BJ (cell line): ENCODE results near the gene NME3. TPM values are rescaled to one million over a fixed set of nuclear protein-coding genes. Genes with fewer than 3 reads are reported as not detected.

ENCODE experiments used
- CTCF ChIA-PET: fragments of 350-600 bp; formaldehyde crosslinking; extraction: SDS; loops from one replicate; lab custom pipeline; 2021; ENCODE audit warnings: antibody characterized with exemption, inconsistent platforms; lab: Yijun Ruan, JAX
- POLR2A ChIA-PET: fragments of 300-600 bp; sonication (Branson Sonifier 250); formaldehyde crosslinking; extraction: SDS; loops from one replicate; lab custom pipeline; 2021; ENCODE audit warnings: antibody characterized with exemption; lab: Charles Lee
- DNase-seq: peaks from one replicate; pipeline ENCODE4 v3.0.0-alpha.2; 2011; ENCODE audit warnings: low read depth
- H3K27me3 ChIP-seq: 2 replicates; pipeline ENCODE4 v1.6.0; 2011; ENCODE audit warnings: low read length; ENCODE audit not compliant: control insufficient read depth, insufficient read depth
- H3K36me3 ChIP-seq: 2 replicates; pipeline ENCODE4 v1.5.1; 2011; ENCODE audit warnings: low read length; ENCODE audit not compliant: control insufficient read depth, insufficient read depth
- H3K4me3 ChIP-seq: 2 replicates; pipeline ENCODE4 v1.5.1; 2011; ENCODE audit warnings: low read depth, mild to moderate bottlenecking, control low read depth, low read length
- CTCF ChIP-seq: IDR thresholded peaks from 2 replicates; pipeline ENCODE4 v1.5.1; 2011; ENCODE audit warnings: low read depth, mild to moderate bottlenecking, control low read depth, inconsistent platforms, low read length, moderate library complexity; ENCODE audit not compliant: insufficient read depth
- polyA plus RNA-seq: library from polyadenylated mRNA; depleted of rRNA; stranded (reverse); fragments of >200 nt; gene quantifications from 2 replicates; pipeline ENCODE4 v1.2.3, GENCODE V29; 2011; rRNA removed
- small RNA-seq: library from RNA; depleted of rRNA; stranded (forward); fragments of <200 nt; gene quantifications from one replicate; pipeline ENCODE3, GENCODE V24; 2012; ENCODE audit warnings: low replicate concordance, low read depth; ENCODE audit not compliant: insufficient read length

Gene NME3
- polyA plus RNA-seq, 1 experiment = 34.3 TPM

- ChIA-PET CTCF (interaction anchor here (0.6 to 0.7 kb wide), 2 partner anchors 358 to 438 kb away, joined by 3 read pairs; no protein-coding TSS in a partner anchor), POLR2A (no interaction called here)
- Histone ChIP-seq H3K4me3 (no peak overlapping the region), H3K36me3 (peaks cover 5% of the 10 kb centered on the region), H3K27me3 (no peaks in the 10 kb centered on the region)
- no peak for DNase-seq
- TF ChIP-seq CTCF = no peak
Observed at GRCh38 chr16:1721372-1721771, 50.0 kb downstream of the NME3 start.

Small RNA genes within 50 kb of the gene (small RNA-seq; reads per million reads assigned to genes)
- gene MIR3177 = not detected

Other genes with a start within 250 kb of the NME3 start
- 42.4 and 81.9 TPM in 2 replicates for gene TMEM204, start 237.9 kb downstream of the NME3 start, polyA plus RNA-seq
- 5.3 and 10.4 TPM in 2 replicates for gene IFT140, start 159.5 kb downstream of the NME3 start, polyA plus RNA-seq
- gene CRAMP1, start 159.2 kb downstream of the NME3 start, polyA plus RNA-seq = 5.2 and 8.0 TPM in 2 replicates
- 46.2 and 47.6 TPM in 2 replicates for gene JPT2, start 93.3 kb downstream of the NME3 start, polyA plus RNA-seq
- gene MAPK8IP3, start 65.3 kb downstream of the NME3 start, polyA plus RNA-seq = 12.3 and 22.5 TPM in 2 replicates
- gene EME2, start 1.3 kb upstream of the NME3 start, polyA plus RNA-seq = 2.9 and 4.0 TPM in 2 replicates
- 64.2 and 69.6 TPM in 2 replicates for gene MRPS34, start 1.6 kb upstream of the NME3 start, polyA plus RNA-seq
- gene SPSB3, start 11.0 kb upstream of the NME3 start, polyA plus RNA-seq = 15.0 and 36.5 TPM in 2 replicates
- gene NUBP2, start 11.4 kb upstream of the NME3 start, polyA plus RNA-seq = 27.9 and 38.0 TPM in 2 replicates
- not detected in 2 replicates for gene IGFALS, start 22.2 kb upstream of the NME3 start, polyA plus RNA-seq
- 32.2 and 51.6 TPM in 2 replicates for gene HAGH, start 55.3 kb upstream of the NME3 start, polyA plus RNA-seq
- 52.5 and 53.1 TPM in 2 replicates for gene FAHD1, start 55.7 kb upstream of the NME3 start, polyA plus RNA-seq
- 0.25 and 0.28 TPM in 2 replicates for gene MEIOB, start 100.6 kb upstream of the NME3 start, polyA plus RNA-seq
- not detected in 2 replicates for gene HS3ST6, start 146.9 kb upstream of the NME3 start, polyA plus RNA-seq
- gene MSRB1, start 171.7 kb upstream of the NME3 start, polyA plus RNA-seq = 44.4 and 61.9 TPM in 2 replicates
- not detected in 2 replicates for gene RPL3L, start 183.1 kb upstream of the NME3 start, polyA plus RNA-seq
- 155 and 183 TPM in 2 replicates for gene NDUFB10, start 188.0 kb upstream of the NME3 start, polyA plus RNA-seq
- gene RPS2, start 193.3 kb upstream of the NME3 start, polyA plus RNA-seq = 3,098 and 4,041 TPM in 2 replicates
- gene RNF151, start 195.3 kb upstream of the NME3 start, polyA plus RNA-seq = not detected in 2 replicates
- 16.5 and 33.1 TPM in 2 replicates for gene TBL3, start 200.5 kb upstream of the NME3 start, polyA plus RNA-seq
- 0.17 TPM in 1 of 2 replicates, not detected in the other for gene NOXO1, start 209.9 kb upstream of the NME3 start, polyA plus RNA-seq
- 14.6 and 19.8 TPM in 2 replicates for gene GFER, start 212.7 kb upstream of the NME3 start, polyA plus RNA-seq
- gene SYNGR3, start 218.4 kb upstream of the NME3 start, polyA plus RNA-seq = 2.5 and 3.3 TPM in 2 replicates
- gene ZNF598, start 238.3 kb upstream of the NME3 start, polyA plus RNA-seq = 14.4 and 23.0 TPM in 2 replicates
- gene NPW, start 248.2 kb upstream of the NME3 start, polyA plus RNA-seq = 0.26 and 0.33 TPM in 2 replicates